Liver (tissue), 9 donors: ENCODE data around the gene PET100. TPM values are rescaled to one million over a fixed set of nuclear protein-coding genes. Genes with fewer than 3 reads are reported as not detected.

Source experiments
- DNase-seq: peaks from one replicate; pipeline ENCODE4 v3.0.0-alpha.2; 2017; ENCODE audit warnings: low spot score
- H3K27ac ChIP-seq, 2 donors: one replicate each; pipeline ENCODE4 v1.7.0; 2013; ENCODE audit warnings: inconsistent platforms in 2 of 2, low read length in 2 of 2, control low read depth in 1 of 2, low read depth in 1 of 2, mild to moderate bottlenecking in 1 of 2
- H3K27me3 ChIP-seq, 4 donors: one replicate each; pipeline versions ENCODE4 v1.6.1 to v1.7.0; 2013; ENCODE audit warnings: low read length in 3 of 4, inconsistent platforms in 1 of 4, mild to moderate bottlenecking in 1 of 4, moderate library complexity in 1 of 4; ENCODE audit not compliant: control insufficient read depth in 4 of 4, insufficient read depth in 4 of 4
- H3K36me3 ChIP-seq, 4 donors: one replicate each; pipeline versions ENCODE4 v1.6.1 to v1.7.0; 2013; ENCODE audit warnings: low read length in 3 of 4, mild to moderate bottlenecking in 3 of 4, low read depth in 1 of 4, moderate library complexity in 1 of 4; ENCODE audit not compliant: control insufficient read depth in 4 of 4, insufficient read depth in 3 of 4
- H3K4me1 ChIP-seq, 4 donors: one replicate each; pipeline versions ENCODE4 v1.6.1 to v1.7.0; 2013; ENCODE audit warnings: low read length in 3 of 4, mild to moderate bottlenecking in 3 of 4, moderate library complexity in 1 of 4; ENCODE audit not compliant: control insufficient read depth in 4 of 4, insufficient read depth in 4 of 4
- H3K4me3 ChIP-seq, 3 donors: one replicate each; pipeline versions ENCODE4 v1.6.1 to v1.7.0; 2013; ENCODE audit warnings: low read length in 3 of 3, control low read depth in 1 of 3, low read depth in 1 of 3, mild to moderate bottlenecking in 1 of 3
- H3K9ac ChIP-seq, 2 donors: one replicate each; pipeline ENCODE4 v1.7.0; 2013; ENCODE audit warnings: low read length in 2 of 2, mild to moderate bottlenecking in 2 of 2, moderate library complexity in 2 of 2, control low read depth in 1 of 2, low read depth in 1 of 2
- H3K9me3 ChIP-seq, 4 donors: one replicate each; pipeline versions ENCODE4 v1.6.1 to v1.7.0; 2013; ENCODE audit warnings: low read length in 3 of 4; ENCODE audit not compliant: control insufficient read depth in 4 of 4
- ATF3 ChIP-seq: IDR thresholded peaks from 2 replicates; pipeline ENCODE4 v1.6.1; 2016; ENCODE audit warnings: antibody characterized with exemption
- CTCF ChIP-seq: fragments of 150-350 bp; IDR thresholded peaks from 2 replicates; pipeline ENCODE4 v1.5.1; 2017; ENCODE audit warnings: improper control_type of control experiment, low read depth, low read length; ENCODE audit not compliant: missing input control
- EGR1 ChIP-seq, 2 donors: IDR thresholded peaks; 2 replicates each; pipeline ENCODE4 v1.6.1; 2016 to 2018; ENCODE audit warnings: antibody characterized with exemption in 2 of 2, low read depth in 2 of 2
- FOXA2 ChIP-seq: IDR thresholded peaks from 2 replicates; pipeline ENCODE4 v1.6.1; 2016; ENCODE audit warnings: antibody characterized with exemption
- GABPA ChIP-seq, 2 donors: IDR thresholded peaks in 1 of 2; conservative IDR thresholded peaks in 1 of 2; 2 replicates each; pipeline ENCODE4 v1.6.1; 2016; ENCODE audit warnings: antibody characterized with exemption in 2 of 2, mild to moderate bottlenecking in 1 of 2, moderate library complexity in 1 of 2
- HNF4A ChIP-seq, 2 donors: conservative IDR thresholded peaks; 2 replicates each; pipeline ENCODE4 v1.6.1; 2016; ENCODE audit warnings: antibody characterized with exemption in 2 of 2, mild to moderate bottlenecking in 2 of 2
- HNF4G ChIP-seq: IDR thresholded peaks from 2 replicates; pipeline ENCODE4 v1.6.1; 2016; ENCODE audit warnings: antibody characterized with exemption
- JUND ChIP-seq, 2 donors: IDR thresholded peaks; 2 replicates each; pipeline ENCODE4 v1.6.1; 2016; ENCODE audit warnings: antibody characterized with exemption in 2 of 2
- MAX ChIP-seq: IDR thresholded peaks from 2 replicates; pipeline ENCODE4 v1.6.1; 2016; ENCODE audit warnings: antibody characterized with exemption
- NR2F2 ChIP-seq: IDR thresholded peaks from 2 replicates; pipeline ENCODE4 v1.6.1; 2016; ENCODE audit warnings: antibody characterized with exemption
- REST ChIP-seq: IDR thresholded peaks from 2 replicates; pipeline ENCODE4 v1.6.1; 2016; ENCODE audit warnings: antibody characterized with exemption, mild to moderate bottlenecking
- RXRA ChIP-seq, 2 donors: IDR thresholded peaks; 2 replicates each; pipeline ENCODE4 v1.6.1; 2017 to 2018; ENCODE audit warnings: antibody characterized with exemption in 2 of 2, mild to moderate bottlenecking in 1 of 2
- SP1 ChIP-seq: IDR thresholded peaks from 2 replicates; pipeline ENCODE4 v1.6.1; 2018; ENCODE audit warnings: antibody characterized with exemption, mild to moderate bottlenecking
- YY1 ChIP-seq: IDR thresholded peaks from 2 replicates; pipeline ENCODE4 v1.6.1; 2016; ENCODE audit warnings: antibody characterized with exemption, mild to moderate bottlenecking
- ZBTB33 ChIP-seq: IDR thresholded peaks from 2 replicates; pipeline ENCODE4 v1.6.1; 2016; ENCODE audit warnings: antibody characterized with exemption
- WGBS: extraction: QIAGEN DNeasy Blood & Tissue Kit; methylation state at CpG from one replicate; pipeline ENCODE4 v1.1.7; 2013; 5-methylcytosine and 5-hydroxymethylcytosine counted together
- polyA plus RNA-seq, 2 donors: library from polyadenylated mRNA; stranded (reverse) in 1 of 2; unstranded in 1 of 2; fragments of 200-250 nt in 1 of 2; fragments of >200 nt in 1 of 2; fragmentation: Nextera tagmentation in 1 of 2; extraction: Ambion mirVana in 1 of 2; gene quantifications; one replicate each; pipeline versions ENCODE4 v1.2.1 to v1.2.3, GENCODE V29; 2013 to 2015
- total RNA-seq, 2 donors: library from RNA; depleted of rRNA; stranded (reverse); fragments of >200 nt; gene quantifications; one replicate each; pipeline ENCODE4 v1.2.3, GENCODE V29; 2014
- donor health status: healthy.
- donor health status: healthy.
- donor health status: healthy.
- donor health status: healthy.
- donor health status: healthy.

The PET100 gene
- total and polyA plus RNA-seq, 4 donors = 4.8 to 225 (median 26.7) TPM

GRCh38 chr19:7658219-7658686 lies 28.7 kb downstream of the PET100 start (continued):
- no peak for TF ChIP-seq RXRA (IDR thresholded peaks at IDR 0.05)
- TF ChIP-seq SP1 = no peak
- no peak for TF ChIP-seq JUND (IDR thresholded peaks at IDR 0.05)

GRCh38 chr19:7661744-7662538 lies 32.3 kb downstream of the PET100 start:
- Histone ChIP-seq H3K27ac (no peak overlapping the region), H3K27me3 (no peaks in the 10 kb centered on the region), H3K36me3 (no peaks in the 10 kb centered on the region), H3K9ac (no peak overlapping the region), H3K9me3 (no peaks in the 10 kb centered on the region), H3K4me1 (peaks cover 0 to 3% (median 0%) of the 10 kb centered on the region in 4 donors), H3K4me3 (no peak overlapping the region)
- no peak for DNase-seq
- WGBS = 77% methylated on average over 8 of the region's 8 CpGs
- TF ChIP-seq ATF3 (no peak), HNF4A (conservative IDR thresholded peaks at IDR 0.05) (no peak)

- TF ChIP-seq FOXA2 (no peak), GABPA (IDR thresholded peaks at IDR 0.05 in 1 of 2, conservative IDR thresholded peaks at IDR 0.05 in 1 of 2) (no peak), JUND (IDR thresholded peaks at IDR 0.05) (no peak), EGR1 (IDR thresholded peaks at IDR 0.05; ENCODE audit: low read depth in 2 of 2) (no peak), HNF4A (conservative IDR thresholded peaks at IDR 0.05) (no peak), SP1 (no peak), HNF4G (no peak), RXRA (IDR thresholded peaks at IDR 0.05) (no peak), CTCF (no peak), YY1 (no peak)
- Histone ChIP-seq H3K4me3 (no peak overlapping the region), H3K9ac (no peak overlapping the region), H3K36me3 (no peaks in the 10 kb centered on the region), H3K27me3 (no peaks in the 10 kb centered on the region), H3K4me1 (no peaks in the 10 kb centered on the region), H3K9me3 (no peaks in the 10 kb centered on the region), H3K27ac (no peak overlapping the region)
- DNase-seq = no peak
- WGBS = 82% methylated on average over 14 of the region's 14 CpGs
Observed at GRCh38 chr19:7662657-7663056, 33.1 kb downstream of the PET100 start.

GRCh38 chr19:7663706-7664105 lies 34.1 kb downstream of the PET100 start:
- Histone ChIP-seq H3K36me3 (no peaks in the 10 kb centered on the region), H3K4me1 (no peaks in the 10 kb centered on the region), H3K9ac (no peak overlapping the region), H3K9me3 (no peaks in the 10 kb centered on the region), H3K4me3 (no peak overlapping the region), H3K27me3 (no peaks in the 10 kb centered on the region), H3K27ac (no peak overlapping the region)
- no peak for DNase-seq
- WGBS = 85% methylated on average over 7 of the region's 7 CpGs
- TF ChIP-seq MAX = no peak
- TF ChIP-seq REST = no peak
- TF ChIP-seq NR2F2 = no peak
- no peak for TF ChIP-seq HNF4G
- TF ChIP-seq ZBTB33 = no peak
- TF ChIP-seq SP1 = no peak
- no peak for TF ChIP-seq FOXA2
- no peak for TF ChIP-seq RXRA (IDR thresholded peaks at IDR 0.05)
- TF ChIP-seq JUND (IDR thresholded peaks at IDR 0.05) = no peak
- TF ChIP-seq YY1 = no peak
